Activated T-cell treated with anti-CD3 and anti-CD28 coated beads for 1 hour (primary cell): ENCODE results near the gene ABCF1.

ENCODE experiments used
- DNase-seq: peaks from one replicate; pipeline ENCODE4 v3.0.0-alpha.2; 2020; ENCODE audit warnings: low read depth

Gene ABCF1

GRCh38 chr6:30601815-30602641 is 30.8 kb downstream of the ABCF1 start:
- no peak for DNase-seq

- DNase-seq: no peak
These were observed 32.7 kb downstream of the ABCF1 start for GRCh38 chr6:30603961-30604360.

- DNase-seq: no peak
These were observed 38.8 kb downstream of the ABCF1 start for GRCh38 chr6:30610065-30610464.

- DNase-seq: no peak
These were observed 40.1 kb downstream of the ABCF1 start for GRCh38 chr6:30611150-30611855.

DNA sequence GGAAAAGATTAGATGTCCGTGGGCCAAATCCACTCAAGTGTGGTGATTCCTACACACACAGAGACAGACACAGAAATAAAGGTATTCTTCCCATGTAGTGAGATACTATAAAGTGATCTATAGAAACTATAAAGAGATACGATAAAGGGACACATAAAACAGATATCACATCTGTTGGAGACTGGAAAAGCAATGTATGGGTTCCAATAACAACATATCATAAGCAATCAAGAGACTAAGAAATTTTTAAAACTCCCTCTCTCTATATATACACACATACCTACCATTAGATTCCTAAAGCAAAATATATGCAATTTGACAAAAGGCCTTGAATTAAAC is 40.6 kb downstream of the ABCF1 start:
- DNase-seq: no peak

GRCh38 chr6:30612213-30612612 is 41.0 kb downstream of the ABCF1 start:
- no peak for DNase-seq

DNA sequence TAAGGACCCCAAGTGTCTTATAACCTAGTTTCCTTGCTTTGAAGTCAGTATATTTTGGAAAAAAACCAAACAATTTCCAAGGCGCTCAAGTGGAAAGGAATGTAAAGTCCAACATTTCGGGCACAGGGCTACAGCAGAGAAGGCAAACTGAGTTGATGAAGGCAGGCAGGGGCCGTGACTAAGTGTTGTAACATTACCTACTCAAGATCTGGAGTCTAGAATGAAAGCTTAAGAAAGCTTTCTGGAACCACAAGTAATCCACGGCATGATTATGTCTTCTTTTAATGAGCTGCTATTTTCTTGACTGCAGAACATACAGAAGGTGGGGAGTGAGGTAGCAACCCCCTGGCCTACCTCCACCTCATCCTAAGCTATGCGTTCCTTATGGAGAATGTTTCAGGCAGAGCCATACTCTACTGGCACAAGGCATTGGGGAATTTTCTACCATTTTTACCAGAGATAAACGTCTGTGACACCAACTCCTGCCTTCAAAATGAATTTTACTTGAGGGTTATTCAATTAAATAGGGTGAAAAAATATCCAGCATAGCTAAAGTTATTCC is 41.5 kb downstream of the ABCF1 start:
- no peak for DNase-seq

- DNase-seq: no peak
These were observed 42.2 kb downstream of the ABCF1 start for GRCh38 chr6:30613251-30614043.

DNA sequence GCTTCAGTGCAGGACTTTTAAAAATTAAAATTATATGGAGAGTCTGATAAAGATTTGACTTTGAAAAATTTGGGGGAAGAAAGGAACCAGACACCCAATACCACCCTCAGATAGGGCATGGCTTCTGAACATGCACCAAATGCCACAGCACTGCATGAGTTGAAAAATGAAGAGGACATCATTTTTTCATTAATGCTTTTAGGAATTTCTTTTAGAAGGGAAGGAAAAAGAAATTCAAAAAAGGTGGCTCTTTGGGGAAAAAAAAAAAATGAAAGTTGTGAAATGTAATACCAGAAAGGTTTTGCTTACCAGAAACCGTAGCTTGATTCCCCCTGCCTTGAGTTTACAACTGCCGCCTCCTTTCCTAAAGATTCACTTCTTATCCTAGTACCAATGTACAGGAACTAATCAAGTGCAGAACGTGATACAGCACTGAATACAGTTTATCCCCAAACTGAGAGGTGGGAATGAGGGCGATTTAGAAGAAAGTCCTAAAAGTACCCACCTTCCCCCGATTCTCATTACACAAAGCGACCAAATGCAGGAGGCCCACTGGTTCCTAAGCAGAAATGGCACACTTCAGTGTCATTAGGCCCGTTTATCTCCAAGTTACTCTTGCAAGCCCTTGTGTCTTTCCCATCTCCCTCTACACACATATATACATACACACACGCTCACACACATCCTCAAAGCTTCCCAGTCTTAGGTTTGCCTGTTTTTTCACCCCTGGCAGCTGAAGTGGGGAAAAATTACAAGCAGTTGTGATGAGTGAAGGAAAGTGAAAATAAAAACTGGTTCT is 43.0 kb downstream of the ABCF1 start:
- DNase-seq: no peak

- peak; percentile 66 for DNase-seq
These were observed 43.6 kb downstream of the ABCF1 start for GRCh38 chr6:30614843-30615218.

DNA sequence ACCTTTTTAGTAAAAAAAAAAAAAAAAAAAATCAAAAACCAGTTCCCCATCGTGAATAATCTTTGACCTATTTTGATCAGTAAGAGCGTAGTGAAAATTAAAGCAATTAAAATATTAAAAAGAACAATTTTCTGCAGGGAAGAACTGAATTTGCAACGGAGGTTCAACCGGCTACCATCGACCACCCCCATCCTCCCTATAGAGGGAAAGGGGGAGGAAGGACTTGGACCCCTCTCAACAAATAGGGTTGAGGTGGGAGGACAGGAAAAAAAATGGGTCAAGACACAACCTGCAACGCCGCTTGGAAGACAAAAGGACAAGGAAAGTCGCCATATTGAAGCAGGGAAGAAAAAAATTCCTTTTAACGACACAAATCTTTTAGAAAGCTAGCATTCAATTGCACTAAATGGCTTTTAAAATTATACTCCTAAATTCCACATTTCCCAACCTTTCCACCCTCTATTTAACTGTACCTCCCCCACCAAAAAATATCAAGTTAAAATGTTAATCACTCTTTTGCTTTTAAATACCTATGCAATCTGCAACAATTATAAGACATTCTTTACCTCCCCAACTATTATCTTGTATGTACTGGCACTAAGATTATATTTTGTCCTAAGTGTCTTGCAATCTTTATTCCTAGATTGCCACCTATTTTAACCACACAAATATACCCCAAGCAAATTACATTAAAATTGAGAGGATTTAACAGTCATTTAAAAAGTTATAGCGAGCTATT is 44.1 kb downstream of the ABCF1 start:
- peak; percentile 16 for DNase-seq

GRCh38 chr6:30615958-30616810 is 44.9 kb downstream of the ABCF1 start:
- DNase-seq: peak; percentile 22

- DNase-seq: peak; percentile 94
These were observed 45.7 kb downstream of the ABCF1 start, which contains the start of gene PPP1R10 for GRCh38 chr6:30616811-30617564. TSS of gene PPP1R10 (minus strand) at chr6:30617243. CDS start at chr6:30609944, 7,299 bp downstream.

GRCh38 chr6:30617565-30618269 is 46.5 kb downstream of the ABCF1 start, which contains the start of gene MRPS18B:
TSS of gene MRPS18B (plus strand) at chr6:30617840. CDS start at chr6:30617866, 26 bp downstream.
- peak; percentile 96 for DNase-seq

- no peak for DNase-seq
These were observed 47.1 kb downstream of the ABCF1 start for GRCh38 chr6:30618270-30618797.

DNA sequence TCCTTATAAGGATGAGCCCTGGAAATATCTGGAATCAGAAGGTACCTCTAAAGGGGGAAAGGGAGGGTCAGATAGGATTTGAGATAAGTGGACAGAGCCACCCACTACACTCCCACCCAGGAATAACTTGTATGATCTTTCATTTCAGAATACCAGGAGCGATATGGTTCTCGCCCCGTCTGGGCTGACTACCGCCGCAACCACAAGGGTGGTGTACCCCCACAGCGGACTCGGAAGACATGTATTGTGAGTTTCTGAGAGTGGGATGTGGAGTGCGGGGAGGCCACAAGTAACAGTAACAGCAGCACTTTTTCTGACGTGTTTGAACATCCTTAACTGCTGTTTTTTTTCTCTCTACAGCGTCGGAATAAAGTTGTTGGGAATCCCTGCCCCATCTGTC is 48.3 kb downstream of the ABCF1 start:
- DNase-seq: no peak

DNA sequence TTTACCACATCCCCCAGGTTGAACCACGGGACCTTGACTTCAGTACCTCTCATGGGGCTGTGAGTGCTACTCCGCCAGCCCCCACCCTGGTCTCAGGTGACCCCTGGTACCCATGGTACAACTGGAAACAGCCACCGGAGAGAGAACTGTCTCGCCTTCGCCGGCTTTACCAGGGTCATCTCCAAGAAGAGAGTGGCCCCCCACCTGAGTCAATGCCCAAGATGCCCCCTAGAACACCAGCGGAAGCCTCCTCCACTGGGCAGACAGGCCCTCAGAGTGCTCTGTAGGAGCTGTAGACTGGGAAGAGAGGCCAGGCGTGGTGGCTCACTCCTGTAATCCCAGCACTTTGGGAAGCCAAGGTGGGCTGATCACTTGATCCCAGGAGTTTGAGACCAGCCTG is 54.3 kb downstream of the ABCF1 start:
- no peak for DNase-seq
